ENCODE data around the gene ITGA11. TPM values are rescaled to one million over a fixed set of nuclear protein-coding genes. Genes with fewer than 3 reads are reported as not detected.

Gene ITGA11
- total RNA-seq, 1 donor from 2014 or later = 7.0 TPM

GRCh38 chr15:68345481-68345880, 86.5 kb downstream of the ITGA11 start:
- H3K4me3 ChIP-seq (ENCODE audit: low read depth, low read length) = no peak overlapping the region
- no peaks in the 10 kb centered on the region for H3K27me3 ChIP-seq (ENCODE audit: control insufficient read depth, insufficient read depth, low read length)
- no peaks in the 10 kb centered on the region for H3K36me3 ChIP-seq (ENCODE audit: control insufficient read depth, insufficient read depth, low read length)
- TF ChIP-seq, protein P1, sequence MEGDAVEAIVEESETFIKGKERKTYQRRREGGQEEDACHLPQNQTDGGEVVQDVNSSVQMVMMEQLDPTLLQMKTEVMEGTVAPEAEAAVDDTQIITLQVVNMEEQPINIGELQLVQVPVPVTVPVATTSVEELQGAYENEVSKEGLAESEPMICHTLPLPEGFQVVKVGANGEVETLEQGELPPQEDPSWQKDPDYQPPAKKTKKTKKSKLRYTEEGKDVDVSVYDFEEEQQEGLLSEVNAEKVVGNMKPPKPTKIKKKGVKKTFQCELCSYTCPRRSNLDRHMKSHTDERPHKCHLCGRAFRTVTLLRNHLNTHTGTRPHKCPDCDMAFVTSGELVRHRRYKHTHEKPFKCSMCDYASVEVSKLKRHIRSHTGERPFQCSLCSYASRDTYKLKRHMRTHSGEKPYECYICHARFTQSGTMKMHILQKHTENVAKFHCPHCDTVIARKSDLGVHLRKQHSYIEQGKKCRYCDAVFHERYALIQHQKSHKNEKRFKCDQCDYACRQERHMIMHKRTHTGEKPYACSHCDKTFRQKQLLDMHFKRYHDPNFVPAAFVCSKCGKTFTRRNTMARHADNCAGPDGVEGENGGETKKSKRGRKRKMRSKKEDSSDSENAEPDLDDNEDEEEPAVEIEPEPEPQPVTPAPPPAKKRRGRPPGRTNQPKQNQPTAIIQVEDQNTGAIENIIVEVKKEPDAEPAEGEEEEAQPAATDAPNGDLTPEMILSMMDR (IDR thresholded peaks at IDR 0.05; ENCODE audit: insufficient read depth, low read length, poor library complexity, severe bottlenecking) = no peak
- DNase-seq (ENCODE audit: low read depth) = no peak

GRCh38 chr15:68344600-68344999, 87.4 kb downstream of the ITGA11 start:
- no peak for DNase-seq (ENCODE audit: low read depth)
- H3K4me3 ChIP-seq (ENCODE audit: low read depth, low read length) = no peak overlapping the region
- H3K27me3 ChIP-seq (ENCODE audit: control insufficient read depth, insufficient read depth, low read length) = no peaks in the 10 kb centered on the region
- no peaks in the 10 kb centered on the region for H3K36me3 ChIP-seq (ENCODE audit: control insufficient read depth, insufficient read depth, low read length)
- TF ChIP-seq, protein P1 (IDR thresholded peaks at IDR 0.05; ENCODE audit: insufficient read depth, low read length, poor library complexity, severe bottlenecking) = no peak

DNA sequence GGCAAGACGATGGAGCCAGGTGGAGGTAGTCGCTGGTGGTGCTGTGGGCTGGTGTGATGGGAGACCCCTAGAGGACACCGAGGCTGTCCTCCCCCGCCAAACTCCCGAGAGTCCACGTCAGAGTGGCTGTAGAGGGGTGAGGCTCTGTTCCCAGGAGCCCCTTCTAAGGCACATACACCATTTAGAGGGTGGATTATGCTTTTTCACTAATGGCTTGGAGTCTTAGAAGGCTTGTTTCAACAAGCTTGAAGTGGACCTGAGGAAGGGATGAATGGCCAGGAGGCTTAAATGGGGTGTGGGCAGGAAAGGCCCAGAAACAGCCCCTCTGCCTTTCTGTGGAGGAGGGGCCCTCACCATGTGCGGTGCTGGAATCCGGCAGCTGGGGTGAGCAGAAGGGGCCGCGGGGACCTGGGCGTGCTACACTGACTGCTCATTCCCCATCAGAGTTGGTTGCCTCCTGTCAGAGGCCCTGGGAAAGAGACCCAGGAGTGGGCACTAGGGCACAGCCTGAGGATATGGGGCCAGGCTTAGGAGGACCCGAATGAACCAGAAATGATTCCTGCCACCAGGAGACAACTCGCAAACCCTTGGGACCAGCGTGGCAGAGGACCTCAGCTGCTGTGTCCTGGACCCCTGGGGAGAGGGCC, 88.3 kb downstream of the ITGA11 start:
- Histone ChIP-seq H3K4me3 (ENCODE audit: low read depth, low read length) (no peak overlapping the region), H3K27me3 (ENCODE audit: control insufficient read depth, insufficient read depth, low read length) (no peaks in the 10 kb centered on the region), H3K36me3 (ENCODE audit: control insufficient read depth, insufficient read depth, low read length) (no peaks in the 10 kb centered on the region)
- no peak for DNase-seq (ENCODE audit: low read depth)
- TF ChIP-seq, protein P1 (IDR thresholded peaks at IDR 0.05; ENCODE audit: insufficient read depth, low read length, poor library complexity, severe bottlenecking) = no peak

- no peak overlapping the region for H3K4me3 ChIP-seq (ENCODE audit: low read depth, low read length)
- no peaks in the 10 kb centered on the region for H3K36me3 ChIP-seq (ENCODE audit: control insufficient read depth, insufficient read depth, low read length)
- no peaks in the 10 kb centered on the region for H3K27me3 ChIP-seq (ENCODE audit: control insufficient read depth, insufficient read depth, low read length)
- TF ChIP-seq, protein P1 (IDR thresholded peaks at IDR 0.05; ENCODE audit: insufficient read depth, low read length, poor library complexity, severe bottlenecking) = no peak
- no peak for DNase-seq (ENCODE audit: low read depth)
Observed at GRCh38 chr15:68341760-68342725, 89.9 kb downstream of the ITGA11 start.

DNA sequence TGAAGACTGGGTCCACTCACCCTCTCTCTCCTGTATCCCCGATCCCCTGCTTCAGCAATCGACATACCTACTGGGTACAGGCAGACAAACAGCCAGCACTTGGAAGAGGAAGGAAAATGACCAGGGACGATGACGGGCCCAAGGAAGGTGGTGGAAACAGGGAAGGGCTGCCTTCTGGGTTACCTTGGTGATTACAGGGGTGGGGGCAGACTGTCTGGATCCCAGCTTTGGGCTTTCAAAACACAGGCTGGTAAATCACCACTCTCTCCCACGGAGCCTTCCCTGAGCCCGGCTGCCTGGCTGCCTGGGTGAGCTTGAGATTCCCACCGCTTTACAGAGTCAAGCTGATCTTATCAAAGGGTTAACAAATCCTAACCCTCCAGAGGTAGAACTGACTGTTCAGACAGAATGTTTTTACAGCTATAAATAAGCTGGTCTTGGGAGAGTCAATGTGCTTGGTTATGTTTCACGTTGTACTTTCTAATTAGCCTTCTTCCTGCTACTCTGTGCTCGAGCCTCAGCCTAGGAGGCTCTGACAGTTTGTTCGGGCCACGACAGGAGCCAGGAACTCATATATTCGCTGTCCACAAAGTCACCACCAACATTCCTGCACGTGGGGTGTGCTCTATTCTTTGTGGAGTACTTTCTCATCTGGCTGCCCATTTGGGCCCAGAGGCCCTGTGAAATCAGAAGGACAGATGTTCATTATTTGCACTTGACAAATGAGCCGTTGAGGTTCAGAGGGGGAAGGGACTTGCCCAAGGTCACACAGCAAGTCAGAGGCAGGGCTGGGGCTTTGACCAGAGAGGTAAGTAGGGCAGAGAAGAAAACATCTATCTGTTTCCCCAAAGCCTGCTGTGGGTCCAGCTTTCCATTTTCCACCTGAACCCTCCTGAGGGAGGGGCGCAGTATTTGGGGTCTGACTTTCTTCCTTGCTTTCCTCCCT, 91.0 kb downstream of the ITGA11 start:
- no peaks in the 10 kb centered on the region for H3K36me3 ChIP-seq (ENCODE audit: control insufficient read depth, insufficient read depth, low read length)
- TF ChIP-seq, protein P1 (IDR thresholded peaks at IDR 0.05; ENCODE audit: insufficient read depth, low read length, poor library complexity, severe bottlenecking) = no peak
- no peaks in the 10 kb centered on the region for H3K27me3 ChIP-seq (ENCODE audit: control insufficient read depth, insufficient read depth, low read length)
- no peak overlapping the region for H3K4me3 ChIP-seq (ENCODE audit: low read depth, low read length)
- DNase-seq (ENCODE audit: low read depth) = no peak
